ENCODE data around the gene AP2S1. TPM values are rescaled to one million over a fixed set of nuclear protein-coding genes. Genes with fewer than 3 reads are reported as not detected.

The AP2S1 gene
- total and polyA plus RNA-seq, 2 of the 8 experiments (the other 6 are each of a cell fraction or from before 2014, with no cell fraction given) = 195 to 211 TPM

DNA sequence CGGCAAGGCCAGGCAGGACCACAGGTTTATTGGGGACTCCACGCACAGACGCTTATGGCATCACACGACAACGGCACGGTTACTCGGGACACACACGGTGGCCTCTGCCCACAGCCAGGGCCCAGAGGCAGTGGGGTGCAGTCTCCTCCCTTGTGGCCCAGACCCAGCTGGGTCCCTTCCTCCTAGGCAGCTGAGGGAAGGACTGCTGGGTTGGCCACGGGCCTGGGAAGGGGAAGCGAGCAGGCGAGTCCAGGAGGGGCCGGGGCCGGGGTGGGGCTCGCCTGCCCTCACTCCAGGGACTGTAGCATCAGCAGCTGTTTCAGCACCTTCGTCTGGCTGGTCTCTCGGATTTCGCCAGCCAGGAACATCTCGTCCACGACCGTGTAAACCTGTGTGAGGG lies 12.5 kb downstream of the AP2S1 start:
- H2BK20ac ChIP-seq (ENCODE audit: low read length) = no peak overlapping the region
- H3K18ac ChIP-seq (ENCODE audit: extremely low read depth, low read length) = no peak overlapping the region
- no peak overlapping the region for H3K23ac ChIP-seq (ENCODE audit: insufficient read length)
- H3K4me3 ChIP-seq (ENCODE audit: extremely low read depth in 1 of 4, insufficient read depth in 2 of 4, low read depth in 3 of 4, low read length in 4 of 4) = no peak overlapping the region
- no peak overlapping the region for H3K56ac ChIP-seq (replicated peaks; ENCODE audit: insufficient read length, low read depth, low read length)
- H3K4ac ChIP-seq (replicated peaks; ENCODE audit: insufficient read length, low read depth, low read length) = no peak overlapping the region
- H4K91ac ChIP-seq (replicated peaks; ENCODE audit: insufficient read length, low read length) = no peak overlapping the region
- H2BK5ac ChIP-seq (ENCODE audit: low read depth, low read length) = no peak overlapping the region
- H3K4me2 ChIP-seq (ENCODE audit: insufficient read depth in 1 of 2, low read depth in 2 of 2, low read length in 2 of 2) = no peak overlapping the region
- H2AK5ac ChIP-seq (ENCODE audit: low read depth, low read length) = no peak overlapping the region
- TF ChIP-seq CREB1 (IDR thresholded peaks at IDR 0.05) (no peak), NRF1 (IDR thresholded peaks at IDR 0.05; ENCODE audit: low read depth, low read length) (no peak), HDAC2 (IDR thresholded peaks at IDR 0.05; ENCODE audit: borderline replicate concordance in 1 of 2, low read depth in 2 of 2, low read length in 2 of 2) (no peak), TAF7 (optimal IDR thresholded peaks at IDR 0.05; ENCODE audit: borderline replicate concordance, low read depth, low read length) (no peak), KDM4A (IDR thresholded peaks at IDR 0.05; ENCODE audit: low read depth, low read length, severe bottlenecking) (no peak), TBP (IDR thresholded peaks at IDR 0.05; ENCODE audit: low read depth, low read length) (no peak), MAFK (IDR thresholded peaks at IDR 0.05; ENCODE audit: low read depth, low read length) (no peak), FOSL1 (IDR thresholded peaks at IDR 0.05; ENCODE audit: insufficient read depth, low read depth, low read length) (no peak), EGR1 (IDR thresholded peaks at IDR 0.05; ENCODE audit: borderline replicate concordance, low read depth, low read length) (no peak), POLR2A (IDR thresholded peaks at IDR 0.05; ENCODE audit: control extremely low read depth in 1 of 2, low read depth in 2 of 2, low read length in 2 of 2) (no peak), SP2 (IDR thresholded peaks at IDR 0.05; ENCODE audit: low read length) (no peak), SAP30 (IDR thresholded peaks at IDR 0.05; ENCODE audit: insufficient read depth, insufficient replicate concordance, low read length) (no peak)
- TF ChIP-seq, protein P1, sequence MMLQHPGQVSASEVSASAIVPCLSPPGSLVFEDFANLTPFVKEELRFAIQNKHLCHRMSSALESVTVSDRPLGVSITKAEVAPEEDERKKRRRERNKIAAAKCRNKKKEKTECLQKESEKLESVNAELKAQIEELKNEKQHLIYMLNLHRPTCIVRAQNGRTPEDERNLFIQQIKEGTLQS (IDR thresholded peaks at IDR 0.05; ENCODE audit: insufficient read depth, low read depth, low read length) = no peak
- H2BK12ac ChIP-seq (ENCODE audit: low read depth, low read length) = no peak overlapping the region
- no peak overlapping the region for H2AFZ ChIP-seq (ENCODE audit: low read length)
- WGBS, 2 experiments (ENCODE audit: extremely low coverage in 1 of 2, insufficient coverage in 1 of 2, insufficient read length in 1 of 2, insufficient replicate concordance in 2 of 2, low coverage in 1 of 2, low lambda C conversion rate in 2 of 2, missing lambda C conversion rate in 1 of 2) = 89% methylated on average over 10 of the region's 20 CpGs; no CpG with 5 or more reads in 1 of the 2 experiments
- H4K8ac ChIP-seq (ENCODE audit: extremely low read depth, insufficient read depth, low read length) = no peak overlapping the region
- POLR2A ChIA-PET (ENCODE audit: partially characterized antibody) = interaction anchor here (0.6 to 1.7 kb wide), 5 partner anchors 9 to 87 kb away, joined by 3 to 4 read pairs (median 3); no protein-coding TSS in a partner anchor
- no peak overlapping the region for H4K5ac ChIP-seq (ENCODE audit: insufficient read length, low read depth, low read length)
- no peak overlapping the region for H2BK15ac ChIP-seq (ENCODE audit: low read length)
- H4K20me1 ChIP-seq (replicated peaks in 1 of 2; ENCODE audit: control insufficient read depth in 1 of 2, insufficient read depth in 2 of 2, low read length in 2 of 2) = peaks cover 0 to 4% of the 10 kb centered on the region in 2 experiments
- H3K79me2 ChIP-seq (ENCODE audit: control insufficient read depth in 1 of 2, insufficient read depth in 2 of 2, low read length in 2 of 2) = no peaks in the 10 kb centered on the region
- H3K14ac ChIP-seq (ENCODE audit: insufficient read length) = no peak overlapping the region
- no peak overlapping the region for H3K9ac ChIP-seq (replicated peaks in 1 of 4; ENCODE audit: extremely low read depth in 1 of 4, low read depth in 3 of 4, low read length in 3 of 4)
- no peaks in the 10 kb centered on the region for H3K23me2 ChIP-seq (ENCODE audit: low read depth, low read length)
- DNase-seq (ENCODE audit: low read depth in 1 of 2, low spot score in 2 of 2) (no peak), FAIRE-seq (no peak)
- no peaks in the 10 kb centered on the region for H3K9me3 ChIP-seq (ENCODE audit: insufficient read depth in 2 of 2, low read depth in 1 of 2, low read length in 1 of 2)
- no peaks in the 10 kb centered on the region for H3K4me1 ChIP-seq (replicated peaks in 1 of 4; ENCODE audit: control insufficient read depth in 3 of 4, insufficient read depth in 4 of 4, low read length in 3 of 4)
- peaks cover 4 to 21% (median 9%) of the 10 kb centered on the region in 4 experiments; a peak in 7 of 8 replicates for H3K36me3 ChIP-seq (ENCODE audit: control insufficient read depth in 2 of 4, insufficient read depth in 4 of 4, low read length in 3 of 4)
- CTCF ChIA-PET (ENCODE audit: partially characterized antibody) = interaction anchor here (0.6 to 3.4 kb wide), 7 partner anchors 8 to 197 kb away, joined by 3 to 34 read pairs (median 6); no protein-coding TSS in a partner anchor
- no peaks in the 10 kb centered on the region for H3K27me3 ChIP-seq (replicated peaks in 1 of 4; ENCODE audit: control insufficient read depth in 3 of 4, extremely low read depth in 1 of 4, insufficient read depth in 3 of 4, low read length in 3 of 4)
- no peak overlapping the region for H3K27ac ChIP-seq (ENCODE audit: low read depth, low read length)
- 0 out of 2 replicates have a peak, but pooled peaks cover 4% of the 10 kb centered on the region for H3K79me1 ChIP-seq (ENCODE audit: low read depth, low read length)
- no peak overlapping the region for H2BK120ac ChIP-seq (replicated peaks; ENCODE audit: low read depth, low read length)

Data from H1 (cell line).